HG02973 (cell line): Measurements from ENCODE around the gene NOL4L.

Experiments used
- ATAC-seq: cut with Tn5 transposase; IDR thresholded peaks from one replicate; pipeline ENCODE4 v1.9.1; 2021; ENCODE audit warnings: moderate library complexity; ENCODE audit not compliant: unreplicated experiment

Gene NOL4L

DNA sequence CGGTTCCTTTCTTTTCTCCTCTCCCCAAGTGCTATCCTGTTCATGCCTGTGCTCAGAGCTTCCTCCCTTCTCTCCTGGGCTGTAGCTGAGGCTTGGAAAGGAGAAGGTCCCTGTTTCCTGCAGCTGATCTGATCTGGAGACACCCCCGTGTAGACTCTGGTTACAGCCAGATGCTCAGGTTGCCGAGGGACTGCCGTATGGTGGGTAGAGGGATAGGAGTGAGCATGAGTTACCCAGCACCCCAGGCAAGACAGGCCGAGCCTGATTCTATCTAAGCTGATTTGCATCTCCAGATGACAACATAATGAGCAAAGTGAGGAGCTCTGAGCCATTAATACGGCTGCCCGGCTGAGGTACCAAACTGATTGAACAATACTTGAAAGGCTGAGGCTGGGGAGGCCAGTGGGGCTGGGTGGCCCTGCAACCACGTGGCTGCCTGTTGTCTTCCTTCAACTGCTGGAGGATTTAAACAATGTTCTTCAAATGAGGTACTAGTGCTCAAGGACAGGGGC is 135.2 kb downstream of the NOL4L start:
- no peak for ATAC-seq

DNA sequence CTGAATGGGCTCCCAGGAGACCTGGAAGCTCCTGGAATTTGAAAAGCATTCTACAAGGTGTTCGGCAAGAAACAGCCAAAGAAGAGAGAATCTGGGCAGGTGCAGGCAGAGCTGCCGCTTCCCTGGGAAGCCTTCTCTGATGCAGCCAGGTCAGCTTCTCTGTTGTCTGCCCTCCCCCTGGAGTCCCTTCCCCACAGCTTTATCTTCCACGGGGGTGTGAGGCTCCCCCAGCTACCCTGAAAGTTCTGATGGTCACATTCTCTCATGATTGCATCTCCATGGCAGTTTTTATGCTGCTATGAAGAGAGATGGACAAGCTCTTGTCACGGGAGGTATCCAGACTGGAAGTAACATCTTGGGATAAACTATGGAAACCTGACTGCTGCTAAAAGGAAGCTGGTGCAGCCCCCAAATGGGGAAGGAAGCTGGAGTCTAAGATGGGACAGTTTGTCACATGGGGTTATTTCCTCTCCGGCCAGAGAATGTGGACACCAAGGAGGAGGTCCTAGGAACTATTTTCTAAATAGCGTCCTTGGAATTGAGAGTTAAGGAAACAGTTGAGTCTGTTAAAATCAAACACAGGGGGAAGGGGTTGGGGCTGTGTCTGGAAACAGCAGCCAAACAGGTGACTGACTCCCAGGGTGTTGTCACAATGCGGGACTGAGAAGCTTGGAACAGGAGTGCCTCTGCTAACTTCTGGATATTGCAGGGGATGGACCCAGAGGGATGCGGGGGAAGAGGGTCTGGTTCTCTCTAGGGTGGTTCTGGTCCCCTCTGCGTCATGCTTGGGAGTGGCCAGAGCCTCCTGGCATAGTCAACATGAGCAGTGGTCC is 135.9 kb downstream of the NOL4L start:
- ATAC-seq = no peak

DNA sequence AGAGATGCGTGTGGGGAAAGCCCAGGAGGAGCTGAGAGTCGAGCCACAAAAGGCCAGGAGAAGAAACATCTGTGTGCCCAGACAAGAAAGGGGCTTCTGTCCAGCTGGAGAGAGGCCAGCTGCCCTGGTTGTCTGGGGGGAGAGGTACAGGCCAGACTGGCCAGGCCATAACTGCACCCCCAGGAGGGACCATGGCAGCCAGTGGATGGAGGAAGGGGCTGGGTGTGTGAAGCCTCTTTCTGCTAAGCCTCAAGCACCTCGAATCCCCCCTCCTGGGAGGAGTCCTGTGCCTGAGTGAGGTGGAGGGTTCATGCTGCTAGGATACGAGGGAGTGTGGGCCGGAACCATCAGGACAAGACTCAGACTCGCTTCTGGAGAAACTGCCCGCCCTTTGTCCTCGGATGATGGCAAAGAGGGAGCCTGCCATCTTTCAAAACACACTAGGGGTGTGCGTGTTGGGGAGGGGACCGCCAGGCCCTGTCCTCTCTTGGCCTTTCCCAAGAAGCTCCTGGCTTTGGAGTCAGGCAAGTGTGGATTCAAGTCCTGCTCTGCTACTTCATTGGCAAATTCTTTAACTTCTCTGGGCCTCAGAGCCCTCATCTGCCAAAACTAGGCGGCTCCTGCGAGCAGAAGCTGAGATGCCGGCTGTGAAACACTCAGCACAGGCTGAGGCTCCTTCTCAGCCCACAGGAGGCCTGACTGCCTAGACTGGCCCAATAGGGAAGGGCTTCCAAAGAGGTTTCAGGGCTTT is 136.7 kb downstream of the NOL4L start:
- ATAC-seq = no peak

DNA sequence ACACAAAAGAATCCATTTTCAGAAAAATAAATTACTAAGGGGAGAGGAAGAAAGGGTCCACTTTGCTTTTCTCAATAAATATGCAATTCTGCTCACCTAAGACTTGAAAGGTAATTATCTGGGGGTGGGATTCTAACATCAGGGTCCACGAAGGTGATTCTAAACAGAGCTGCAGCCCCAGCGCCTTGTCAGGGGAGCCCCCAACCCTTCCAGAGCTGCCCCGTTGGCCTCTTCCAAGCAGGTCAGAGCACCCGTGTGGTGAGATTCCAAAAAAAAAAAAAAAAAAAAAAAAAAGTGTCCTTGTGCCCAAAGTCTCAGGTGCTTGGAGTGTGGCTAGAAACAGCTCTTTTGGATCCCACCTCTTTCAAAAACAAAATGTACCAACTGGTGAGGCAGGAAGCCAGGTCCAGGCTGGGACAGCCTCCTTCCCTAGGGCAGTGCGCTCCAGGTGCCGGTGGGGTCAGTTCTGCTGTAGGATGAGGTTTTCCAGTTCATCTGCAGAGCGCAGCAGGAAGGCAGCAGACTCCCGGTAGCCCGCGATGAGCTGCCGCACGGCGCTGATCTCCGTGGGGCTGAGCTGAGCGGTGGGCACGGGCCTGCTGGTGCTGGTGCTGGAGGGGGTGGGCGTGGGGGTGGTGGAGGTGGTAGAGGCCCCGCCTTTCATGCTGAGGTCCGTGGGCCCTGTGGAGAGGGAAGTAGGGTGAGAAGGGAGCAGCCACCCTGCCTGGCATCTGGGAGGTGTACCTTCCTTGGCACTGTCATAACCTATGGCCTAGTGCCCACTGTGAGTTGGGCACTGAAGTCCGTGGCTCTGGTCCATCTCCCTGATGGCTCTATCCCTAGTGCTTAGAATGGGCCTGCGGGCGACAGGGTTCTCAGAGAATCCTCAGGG is 137.8 kb downstream of the NOL4L start:
- ATAC-seq = no peak

DNA sequence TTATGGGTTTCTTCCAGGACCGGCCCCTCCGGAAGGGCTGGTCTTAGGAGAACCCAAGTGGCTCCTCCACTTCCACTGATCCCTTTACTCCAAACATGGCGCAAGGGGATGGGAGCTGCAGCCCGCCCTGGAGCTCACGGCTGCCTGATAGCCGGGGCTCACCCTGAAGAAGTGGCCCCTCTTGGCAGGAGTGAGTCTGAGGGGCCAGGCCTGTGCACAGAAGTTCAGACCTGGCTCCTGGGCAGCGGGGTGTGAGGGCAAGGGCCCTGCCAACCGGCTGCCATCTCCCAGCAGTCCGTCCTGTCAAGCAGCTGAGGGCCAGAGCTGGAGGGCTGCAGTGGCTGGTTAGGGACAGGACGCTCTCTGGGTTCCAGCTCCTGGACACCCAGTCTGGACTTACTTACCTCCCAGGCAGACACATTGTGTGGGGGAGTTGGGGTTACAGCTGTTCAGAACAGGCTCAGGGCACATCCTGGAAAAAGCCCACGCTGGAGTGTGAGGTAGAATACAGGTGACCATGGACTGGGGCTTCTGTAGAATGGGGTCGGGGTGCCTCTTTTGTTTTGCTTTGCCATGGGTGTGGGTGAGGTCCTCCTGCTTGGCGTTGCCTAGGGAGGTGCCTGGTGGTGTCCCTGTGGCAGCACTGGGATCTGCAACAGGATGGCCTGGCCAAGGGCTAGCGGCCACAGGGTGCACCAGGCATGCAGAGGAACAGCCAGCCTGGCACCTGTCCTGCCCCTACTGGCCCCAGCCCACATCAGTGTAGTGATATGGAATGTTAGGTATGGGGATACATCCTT is 138.6 kb downstream of the NOL4L start:
- ATAC-seq = no peak

DNA sequence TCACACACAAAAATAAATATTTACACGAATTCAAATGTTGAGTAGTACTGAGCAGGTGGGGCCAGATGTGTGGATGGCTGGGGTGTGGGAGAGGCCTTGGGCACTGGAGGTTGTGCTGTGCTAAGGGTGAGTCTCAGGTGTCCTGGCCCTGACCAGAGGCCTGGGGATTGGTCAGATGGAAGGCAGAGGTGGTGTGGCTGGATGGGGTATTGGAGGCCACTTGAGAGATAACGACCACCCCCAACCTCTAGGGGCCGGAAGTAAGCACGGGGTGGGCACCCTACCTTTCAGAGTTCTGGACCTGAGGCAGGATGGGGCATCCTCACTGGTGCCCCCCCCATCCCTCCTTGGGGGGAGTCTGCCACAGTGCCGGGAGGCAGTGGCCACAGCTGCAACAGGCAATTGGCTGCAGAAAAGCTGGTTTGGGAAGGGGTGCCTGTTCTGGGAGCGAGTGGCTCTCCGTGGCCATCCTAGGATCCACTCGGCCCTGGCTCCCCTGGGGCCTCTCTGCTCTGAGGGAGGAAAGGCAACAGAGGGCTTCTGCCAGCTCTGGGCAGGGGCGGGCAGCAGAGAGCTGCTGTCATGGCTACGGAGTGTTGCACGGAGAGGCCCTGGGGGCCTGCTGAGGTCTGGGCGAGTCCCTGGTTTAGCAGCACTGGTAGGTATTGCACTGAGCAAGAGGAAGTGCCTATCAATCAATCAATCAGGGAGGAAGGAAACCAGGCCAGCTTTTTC is 139.4 kb downstream of the NOL4L start:
- ATAC-seq = no peak

DNA sequence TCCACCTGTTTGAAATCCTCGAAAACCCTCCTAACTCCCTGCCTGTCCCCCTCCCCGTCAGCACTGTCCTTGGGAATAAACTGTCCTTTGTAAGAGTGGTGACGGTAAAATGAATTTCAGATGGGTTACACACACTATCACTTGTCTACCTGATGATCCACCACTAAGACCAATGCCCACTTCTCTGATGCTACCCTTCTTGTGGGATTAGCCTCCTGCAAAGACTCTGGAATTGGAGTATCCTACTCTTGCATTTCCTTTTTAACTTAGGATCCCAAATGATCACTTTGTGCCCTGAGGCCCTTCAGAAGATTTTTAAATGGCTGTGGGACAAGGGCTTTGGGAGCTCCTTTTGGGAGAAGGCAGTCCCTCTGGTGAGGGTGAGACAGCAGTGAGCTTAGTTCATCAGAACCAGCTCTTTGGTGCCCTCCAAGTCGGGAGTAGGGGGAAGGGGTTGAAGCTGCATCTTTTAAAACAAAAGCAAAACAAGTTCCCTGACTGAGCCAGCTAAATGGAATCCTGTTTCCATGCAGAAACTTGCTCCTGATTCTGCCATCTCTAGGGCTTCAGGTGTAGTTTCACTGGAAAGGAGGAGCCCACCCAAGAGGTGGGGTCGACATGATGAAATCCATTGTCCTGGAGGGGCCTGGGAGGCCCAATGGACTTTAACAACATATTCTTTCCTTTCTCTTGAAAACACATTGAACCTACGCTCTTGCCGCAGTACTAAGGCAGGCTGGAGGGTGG is 140.5 kb downstream of the NOL4L start:
- no peak for ATAC-seq

DNA sequence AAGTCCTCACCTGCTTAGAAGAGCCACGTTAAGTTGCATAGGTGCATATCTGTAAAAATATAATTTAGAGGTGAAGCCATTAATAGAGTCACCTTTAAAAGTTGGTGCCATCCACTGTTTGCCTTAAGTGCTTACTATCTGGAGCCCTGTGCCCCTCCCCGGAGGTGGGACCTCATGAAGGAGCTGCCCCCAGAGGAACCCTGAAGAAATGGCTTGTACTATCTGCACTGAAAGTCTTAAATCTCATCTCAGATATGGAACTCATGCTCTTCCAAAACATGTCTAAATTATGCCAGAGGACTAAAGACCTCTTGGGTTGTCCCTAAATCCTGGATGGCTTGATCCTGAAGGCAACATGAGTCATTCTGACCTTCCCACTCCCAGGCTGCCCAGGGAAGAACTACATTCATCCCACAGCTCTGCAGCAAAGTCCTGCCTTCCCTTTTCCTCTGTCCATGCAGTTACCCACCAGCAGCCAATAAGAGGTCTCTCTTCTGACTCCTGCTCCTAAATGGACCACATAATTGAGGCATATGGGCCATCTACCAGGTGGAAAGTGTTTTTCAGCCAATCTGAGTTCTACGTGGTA is 141.7 kb downstream of the NOL4L start:
- no peak for ATAC-seq

DNA sequence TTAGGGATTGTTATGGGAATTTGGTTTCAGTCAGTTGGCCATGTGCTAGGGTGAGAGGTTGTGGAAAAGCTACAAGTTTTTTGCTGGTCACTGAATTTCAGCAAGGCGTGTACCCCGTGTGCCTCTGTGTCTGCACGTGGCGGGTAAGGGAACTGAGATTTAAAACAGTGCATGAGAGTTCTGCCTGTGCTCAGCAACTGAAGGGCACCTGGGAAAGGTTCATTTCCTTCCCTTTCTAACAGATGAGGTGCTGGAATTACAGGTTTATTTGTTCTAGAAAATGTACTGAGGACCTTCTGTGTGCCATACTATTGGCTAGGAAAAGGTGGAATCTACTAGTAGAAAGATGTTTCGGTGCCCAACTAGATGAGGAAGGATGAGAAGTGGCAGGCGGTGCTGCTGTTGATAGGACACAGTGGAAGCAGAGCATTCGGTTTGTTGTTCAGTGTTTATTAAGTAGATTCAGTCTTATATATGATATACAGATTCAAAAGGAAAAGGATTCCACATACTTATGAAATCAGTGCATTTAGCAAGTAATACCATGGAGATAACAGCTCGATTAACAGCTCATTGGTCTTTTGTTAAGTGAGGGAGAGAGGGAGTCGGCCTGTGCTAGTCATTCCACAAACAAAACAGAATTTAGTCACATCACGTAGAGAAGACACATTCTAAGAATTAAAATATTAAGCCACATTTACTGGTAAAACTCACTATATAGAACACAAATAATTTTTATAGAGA is 142.3 kb downstream of the NOL4L start:
- no peak for ATAC-seq

DNA sequence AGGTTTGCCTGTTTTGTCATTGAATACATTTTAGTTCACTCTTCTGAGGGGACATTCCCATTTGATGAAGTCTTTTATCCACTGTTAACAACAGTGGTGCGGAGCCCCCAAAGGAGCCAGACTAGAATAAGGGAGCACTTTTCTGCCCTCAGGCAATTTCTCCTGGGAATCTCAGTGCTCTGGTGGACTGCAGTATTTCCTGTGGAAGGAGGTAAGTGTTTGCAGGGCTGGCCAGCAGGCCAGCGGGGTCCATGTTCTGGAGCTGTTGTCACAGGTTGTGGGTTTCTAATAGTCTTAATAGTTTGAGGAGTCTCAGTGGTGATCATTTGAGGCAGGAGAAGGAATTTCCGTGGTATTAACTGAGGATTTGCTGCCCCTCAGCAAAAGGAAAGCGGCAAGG is 143.5 kb downstream of the NOL4L start:
- ATAC-seq = no peak

DNA sequence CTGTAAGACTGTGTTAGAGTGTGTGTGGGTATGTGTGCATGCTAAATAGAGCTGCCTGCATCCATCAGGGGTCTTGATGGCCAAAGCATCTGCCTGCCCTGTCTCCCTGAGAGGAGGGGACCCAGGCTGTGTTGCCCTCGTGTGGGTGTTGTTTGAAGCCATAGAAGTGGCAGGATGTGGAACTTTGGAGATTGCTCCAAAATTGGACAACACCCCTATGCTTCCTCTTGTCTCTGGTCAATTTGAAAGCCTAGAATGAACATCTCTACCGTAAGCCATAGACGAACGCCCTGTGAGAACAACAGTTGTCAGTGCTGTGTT is 144.4 kb downstream of the NOL4L start:
- ATAC-seq = no peak

DNA sequence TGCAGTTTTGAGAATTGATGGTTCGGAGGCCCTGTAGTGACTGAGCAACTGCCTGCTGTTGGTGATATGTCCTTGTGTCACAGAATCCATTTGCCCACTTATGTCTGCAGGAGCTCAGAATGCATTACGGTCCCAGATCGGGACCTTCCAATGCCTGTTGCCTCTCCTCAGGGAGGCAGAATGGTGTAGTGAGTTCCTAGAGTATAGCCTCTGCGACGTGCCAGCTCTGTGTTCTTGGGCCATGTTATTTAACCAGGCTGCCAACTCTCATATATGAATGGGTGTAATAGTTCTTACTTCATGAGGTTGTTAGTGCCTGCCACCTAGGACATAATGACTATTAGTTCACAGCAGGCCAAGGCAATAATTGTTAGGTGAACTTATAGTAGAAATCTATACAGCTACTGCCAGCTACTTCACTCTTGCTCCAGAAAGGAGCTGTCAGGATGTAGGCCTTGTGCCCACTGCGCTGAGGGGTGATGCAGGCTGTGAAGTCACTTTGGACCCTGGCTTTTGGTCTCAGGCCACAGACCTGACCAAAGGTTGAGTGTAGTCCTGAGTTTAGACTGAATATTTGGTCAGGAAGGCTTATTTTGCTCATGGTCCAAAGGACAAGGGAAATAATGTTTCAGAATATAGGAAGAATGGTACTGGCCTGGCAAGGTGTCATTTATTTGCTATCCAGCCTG is 144.9 kb downstream of the NOL4L start:
- no peak for ATAC-seq

DNA sequence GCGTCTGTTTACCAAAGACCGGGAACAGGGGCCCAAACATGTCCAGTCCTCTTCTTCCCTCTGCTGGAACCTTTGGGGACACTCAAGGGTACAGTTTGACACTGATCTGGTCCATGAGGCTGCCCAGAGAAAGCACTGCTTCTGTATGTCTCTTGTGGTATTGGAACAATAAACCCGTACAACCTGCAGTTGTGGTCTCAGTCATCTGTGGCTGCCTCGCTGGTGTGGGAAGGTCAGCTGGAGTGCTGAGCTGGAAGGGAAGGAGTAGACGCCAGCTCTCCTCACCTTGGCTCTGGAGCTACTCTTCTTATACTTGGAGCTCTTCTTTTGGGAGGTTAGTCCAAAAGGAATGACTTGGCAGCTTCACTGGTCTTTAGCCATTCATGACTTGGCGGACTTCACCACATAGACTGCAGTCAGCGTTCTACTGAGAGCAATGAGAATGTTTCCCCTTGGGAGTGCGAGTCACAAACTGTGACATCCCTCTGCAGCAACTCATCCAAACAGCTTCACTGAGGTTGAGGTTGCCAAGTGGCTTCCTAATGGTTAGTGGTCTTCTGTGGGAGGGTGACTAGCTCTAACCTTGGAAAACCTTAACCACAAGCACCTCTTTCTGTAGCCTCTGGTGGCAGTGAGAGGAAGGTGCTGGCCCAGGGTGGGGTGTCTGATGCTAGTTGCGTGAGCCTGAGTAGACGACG is 145.9 kb downstream of the NOL4L start:
- no peak for ATAC-seq

DNA sequence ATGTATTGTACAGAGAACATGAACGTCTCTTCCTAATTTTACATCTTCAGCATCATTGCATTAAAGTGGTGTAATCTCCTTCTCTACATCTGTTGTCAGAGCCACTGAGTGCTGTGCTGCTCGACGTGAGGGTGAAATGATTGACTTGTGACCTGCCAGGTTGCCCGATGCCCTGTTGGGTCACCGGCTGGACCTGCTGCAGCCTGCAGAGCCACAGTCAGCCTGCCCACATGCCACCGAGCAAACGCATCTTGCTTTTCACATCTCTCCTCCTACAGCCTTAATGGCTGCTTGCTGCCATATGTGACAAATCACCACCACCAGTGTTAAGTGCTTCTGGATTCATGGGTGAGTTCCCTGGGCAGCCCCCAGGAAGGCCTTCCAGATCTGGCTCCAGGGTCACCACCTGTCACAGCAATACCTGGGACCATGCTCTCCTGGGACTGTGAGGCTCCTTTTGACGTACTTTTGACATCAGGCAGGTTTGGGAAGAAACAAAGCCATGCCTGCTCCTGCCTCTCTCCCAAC is 146.7 kb downstream of the NOL4L start:
- no peak for ATAC-seq

DNA sequence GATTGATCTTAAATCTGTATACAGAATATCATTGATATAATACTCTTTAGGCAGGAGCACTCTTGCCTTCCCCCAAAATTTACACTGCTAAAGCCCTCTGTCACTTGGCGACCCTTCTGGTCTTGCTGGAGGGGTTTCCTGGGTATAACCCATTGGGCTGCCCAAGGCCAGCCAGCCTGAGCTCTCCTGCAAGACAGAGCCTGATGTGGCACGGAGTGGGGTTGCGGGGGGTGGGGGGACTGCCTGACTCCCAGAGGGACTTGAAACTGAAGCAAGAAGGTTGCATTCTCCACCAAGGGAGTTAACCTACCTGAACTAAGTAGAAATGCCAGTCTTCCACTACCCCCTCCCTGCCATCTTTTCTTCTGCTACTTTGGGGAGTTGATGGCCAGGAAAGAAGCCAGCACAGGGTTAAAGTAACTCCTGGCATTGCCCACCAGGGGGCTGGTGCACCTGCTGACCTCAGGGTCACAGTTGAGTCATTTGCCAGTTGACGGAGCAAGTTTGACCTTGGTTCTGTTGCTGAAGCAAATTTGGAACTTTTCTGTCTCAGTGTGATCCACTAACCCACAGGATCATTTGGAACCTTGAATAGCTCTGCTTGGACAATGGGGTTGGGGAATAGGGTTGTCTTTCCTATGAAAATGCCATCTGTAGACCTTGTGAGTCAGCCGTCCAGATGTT is 147.6 kb downstream of the NOL4L start:
- no peak for ATAC-seq

DNA sequence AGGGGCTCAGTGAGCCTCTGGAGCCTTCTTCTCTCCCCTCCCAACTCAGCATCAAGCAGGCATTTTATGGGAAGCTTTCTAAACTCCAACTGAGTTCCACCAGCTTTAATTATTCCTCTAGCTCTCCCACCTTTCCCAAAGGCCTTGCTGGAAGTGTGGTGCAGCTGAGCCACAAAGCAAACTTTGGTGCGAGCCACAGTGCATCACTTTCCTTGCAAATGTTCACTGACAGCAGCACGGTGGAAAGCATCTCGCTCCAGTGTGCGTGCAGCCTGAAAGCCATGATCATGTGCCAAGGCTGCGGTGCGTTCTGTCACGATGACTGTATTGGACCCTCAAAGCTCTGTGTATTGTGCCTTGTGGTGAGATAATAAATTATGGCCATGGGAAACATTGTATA is 148.2 kb downstream of the NOL4L start:
- no peak for ATAC-seq
